MM.1S (cell line): Measurements from ENCODE around the gene CALML3.

Source experiments
- DNase-seq: peaks from one replicate; pipeline ENCODE4 v3.0.0-alpha.2; 2015
- H2AFZ ChIP-seq: fragments of 300-600 bp; sonication (generic); 2 replicates; pipeline ENCODE4 v1.6.0; 2016; ENCODE audit warnings: antibody characterized with exemption, low read length
- H3F3A ChIP-seq: fragments of 300-600 bp; sonication (generic); 2 replicates; pipeline ENCODE4 v1.6.1; 2016; ENCODE audit warnings: mild to moderate bottlenecking, antibody characterized with exemption, low read length, moderate library complexity, mixed read lengths; ENCODE audit not compliant: insufficient read depth
- H3K27ac ChIP-seq: fragments of 300-600 bp; sonication (generic); 2 replicates; pipeline ENCODE4 v1.5.1; 2016; ENCODE audit warnings: mild to moderate bottlenecking, low read length
- H3K27me3 ChIP-seq: fragments of 300-600 bp; sonication (generic); replicated peaks from 2 replicates; pipeline ENCODE4 v1.6.0; 2016; ENCODE audit warnings: low read length; ENCODE audit not compliant: insufficient read depth
- H3K36me3 ChIP-seq: fragments of 300-600 bp; sonication (generic); replicated peaks from 2 replicates; pipeline ENCODE4 v1.6.1; 2016; ENCODE audit warnings: mild to moderate bottlenecking, low read length, mixed read lengths; ENCODE audit not compliant: insufficient read depth
- H3K4me1 ChIP-seq: fragments of 300-600 bp; sonication (generic); 2 replicates; pipeline ENCODE4 v1.6.1; 2016; ENCODE audit warnings: low read length, mixed read lengths
- H3K4me2 ChIP-seq: fragments of 300-600 bp; sonication (generic); 2 replicates; pipeline ENCODE4 v1.6.0; 2016; ENCODE audit warnings: low read depth, low read length
- H3K4me3 ChIP-seq: fragments of 300-600 bp; sonication (generic); 2 replicates; pipeline ENCODE4 v1.5.1; 2016; ENCODE audit warnings: low read length, mixed read lengths
- H3K79me2 ChIP-seq: fragments of 300-600 bp; sonication (generic); 2 replicates; pipeline ENCODE4 v1.6.1; 2016; ENCODE audit warnings: mixed run types, low read length, mixed read lengths
- H3K9ac ChIP-seq: fragments of 300-600 bp; sonication (generic); 2 replicates; pipeline ENCODE4 v1.6.1; 2016; ENCODE audit warnings: low read length, mixed read lengths
- H3K9me2 ChIP-seq: fragments of 300-600 bp; sonication (generic); replicated peaks from 2 replicates; pipeline ENCODE4 v1.6.1; 2016; ENCODE audit warnings: mild to moderate bottlenecking, low read length, mixed read lengths; ENCODE audit not compliant: insufficient read depth
- H3K9me3 ChIP-seq: fragments of 300-600 bp; sonication (generic); replicated peaks from 2 replicates; pipeline ENCODE4 v1.6.1; 2016; ENCODE audit warnings: mild to moderate bottlenecking, low read length, mixed read lengths; ENCODE audit not compliant: insufficient read depth
- H4K20me1 ChIP-seq: fragments of 300-600 bp; sonication (generic); 2 replicates; pipeline ENCODE4 v1.6.1; 2016; ENCODE audit warnings: mild to moderate bottlenecking, low read length, moderate library complexity, mixed read lengths; ENCODE audit not compliant: insufficient read depth
- EZH2 ChIP-seq: fragments of 300-600 bp; sonication (generic); optimal IDR thresholded peaks from 2 replicates; pipeline ENCODE3; 2017; ENCODE audit warnings: low read depth, mild to moderate bottlenecking, antibody characterized with exemption, low read length, mixed read lengths
- EZH2phosphoT487 ChIP-seq: fragments of 300-600 bp; sonication (generic); IDR thresholded peaks from 2 replicates; pipeline ENCODE4 v1.6.1; 2018; ENCODE audit warnings: antibody characterized with exemption, low read length
- TF ChIP-seq, protein P1 (sequence below): fragments of 300-600 bp; sonication (generic); IDR thresholded peaks from 2 replicates; pipeline ENCODE4 v1.5.1; 2016; ENCODE audit warnings: antibody characterized with exemption, low read length, mixed read lengths

CALML3 gene

GRCh38 chr10:5496261-5497250 is 28.2 kb upstream of the CALML3 start:
- Histone ChIP-seq H3K27me3 (peaks cover 19% of the 10 kb centered on the region), H3K36me3 (no peaks in the 10 kb centered on the region), H3K27ac (no peak overlapping the region), H3K9me2 (no peaks in the 10 kb centered on the region), H3K9ac (no peak overlapping the region), H2AFZ (no peak overlapping the region), H3K9me3 (no peaks in the 10 kb centered on the region), H3K4me1 (no peaks in the 10 kb centered on the region), H3K79me2 (no peaks in the 10 kb centered on the region), H3K4me2 (no peak overlapping the region), H3K4me3 (no peak overlapping the region), H3F3A (no peaks in the 10 kb centered on the region), H4K20me1 (no peaks in the 10 kb centered on the region)
- no peak for TF ChIP-seq EZH2phosphoT487
- no peak for DNase-seq

DNA sequence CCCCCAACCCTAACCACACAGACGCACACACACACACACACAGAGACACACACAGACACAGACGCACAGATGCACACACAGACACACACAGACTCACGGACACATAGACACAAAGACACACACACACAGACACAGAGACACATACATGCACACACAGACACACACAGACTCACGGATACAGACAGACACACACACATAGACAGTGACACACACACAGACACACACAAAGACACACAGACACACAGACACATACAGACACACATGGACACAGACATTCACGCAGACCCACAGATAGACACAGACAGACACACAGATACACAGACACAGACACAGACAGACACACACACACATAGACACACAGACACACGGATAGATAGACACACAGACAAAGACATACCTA is 27.5 kb upstream of the CALML3 start:
- Histone ChIP-seq H3K27me3 (peaks cover 19% of the 10 kb centered on the region), H3K9ac (no peak overlapping the region), H2AFZ (no peak overlapping the region), H4K20me1 (no peaks in the 10 kb centered on the region), H3K4me1 (no peaks in the 10 kb centered on the region), H3K36me3 (no peaks in the 10 kb centered on the region), H3K4me2 (no peak overlapping the region), H3F3A (no peaks in the 10 kb centered on the region), H3K27ac (no peak overlapping the region), H3K9me3 (no peaks in the 10 kb centered on the region), H3K79me2 (no peaks in the 10 kb centered on the region), H3K9me2 (no peaks in the 10 kb centered on the region), H3K4me3 (no peak overlapping the region)
- DNase-seq = no peak
- TF ChIP-seq EZH2phosphoT487 = no peak
- TF ChIP-seq EZH2 = no peak
- TF ChIP-seq, protein P1, sequence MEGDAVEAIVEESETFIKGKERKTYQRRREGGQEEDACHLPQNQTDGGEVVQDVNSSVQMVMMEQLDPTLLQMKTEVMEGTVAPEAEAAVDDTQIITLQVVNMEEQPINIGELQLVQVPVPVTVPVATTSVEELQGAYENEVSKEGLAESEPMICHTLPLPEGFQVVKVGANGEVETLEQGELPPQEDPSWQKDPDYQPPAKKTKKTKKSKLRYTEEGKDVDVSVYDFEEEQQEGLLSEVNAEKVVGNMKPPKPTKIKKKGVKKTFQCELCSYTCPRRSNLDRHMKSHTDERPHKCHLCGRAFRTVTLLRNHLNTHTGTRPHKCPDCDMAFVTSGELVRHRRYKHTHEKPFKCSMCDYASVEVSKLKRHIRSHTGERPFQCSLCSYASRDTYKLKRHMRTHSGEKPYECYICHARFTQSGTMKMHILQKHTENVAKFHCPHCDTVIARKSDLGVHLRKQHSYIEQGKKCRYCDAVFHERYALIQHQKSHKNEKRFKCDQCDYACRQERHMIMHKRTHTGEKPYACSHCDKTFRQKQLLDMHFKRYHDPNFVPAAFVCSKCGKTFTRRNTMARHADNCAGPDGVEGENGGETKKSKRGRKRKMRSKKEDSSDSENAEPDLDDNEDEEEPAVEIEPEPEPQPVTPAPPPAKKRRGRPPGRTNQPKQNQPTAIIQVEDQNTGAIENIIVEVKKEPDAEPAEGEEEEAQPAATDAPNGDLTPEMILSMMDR = no peak

GRCh38 chr10:5497948-5498730 is 26.6 kb upstream of the CALML3 start:
- Histone ChIP-seq H3K4me1 (no peaks in the 10 kb centered on the region), H3K9me2 (no peaks in the 10 kb centered on the region), H3K9me3 (no peaks in the 10 kb centered on the region), H3K27me3 (peaks cover 19% of the 10 kb centered on the region), H3K4me3 (no peak overlapping the region), H2AFZ (no peak overlapping the region), H3K36me3 (no peaks in the 10 kb centered on the region), H3K9ac (no peak overlapping the region), H3K27ac (no peak overlapping the region), H4K20me1 (no peaks in the 10 kb centered on the region), H3K79me2 (no peaks in the 10 kb centered on the region), H3K4me2 (no peak overlapping the region), H3F3A (no peaks in the 10 kb centered on the region)
- TF ChIP-seq EZH2 (no peak), EZH2phosphoT487 (no peak)
- TF ChIP-seq, protein P1 = no peak
- no peak for DNase-seq
